Transverse colon (tissue), 4 donors: ENCODE measurements around the gene ZDHHC3. TPM values are rescaled to one million over a fixed set of nuclear protein-coding genes. Genes with fewer than 3 reads are reported as not detected.

ENCODE experiments used
- DNase-seq: peaks from one replicate; pipeline ENCODE4 v3.0.0-alpha.2; 2019
- H3K27ac ChIP-seq, 4 donors: fragments of 200-600 bp; sonication (generic); 2 replicates each; pipeline ENCODE4 v1.5.1; 2016 to 2018; ENCODE audit warnings: inconsistent platforms in 4 of 4
- H3K27me3 ChIP-seq: fragments of 200-600 bp; sonication (generic); 2 replicates; pipeline ENCODE4 v1.5.1; 2017; ENCODE audit warnings: inconsistent platforms
- H3K36me3 ChIP-seq, 4 donors: fragments of 200-600 bp; sonication (generic); 2 replicates each; pipeline ENCODE4 v1.5.1; 2017 to 2019; ENCODE audit warnings: inconsistent platforms in 4 of 4
- H3K4me1 ChIP-seq, 4 donors: fragments of 200-600 bp; sonication (generic); 2 replicates each; pipeline ENCODE4 v1.5.1; 2017 to 2020; ENCODE audit warnings: inconsistent platforms in 4 of 4
- H3K4me3 ChIP-seq, 4 donors: fragments of 200-600 bp; sonication (generic); 1 replicate in 1 of 4; 2 replicates in 3 of 4; pipeline versions ENCODE4 v1.5.1 to v1.6.1; 2017 to 2019; ENCODE audit warnings: inconsistent platforms in 4 of 4
- H3K9me3 ChIP-seq, 2 donors: fragments of 200-600 bp; sonication (generic); 2 replicates each; pipeline ENCODE4 v1.5.1; 2017 to 2019; ENCODE audit warnings: inconsistent platforms in 2 of 2
- CTCF ChIP-seq, 5 experiments: fragments of 200-600 bp in 3 of 5; fragments of 450-650 bp in 2 of 5; sonication (generic) in 3 of 5; IDR thresholded peaks; 1 replicate in 2 of 5; 2 replicates in 3 of 5; pipeline ENCODE4 v1.5.1; 2016 to 2017; ENCODE audit warnings: antibody characterized with exemption in 5 of 5, inconsistent platforms in 3 of 5, mild to moderate bottlenecking in 2 of 5, moderate library complexity in 1 of 5
- EP300 ChIP-seq: sonication (generic); formaldehyde crosslinking; IDR thresholded peaks from one replicate; pipeline ENCODE4 v1.6.1; 2017; ENCODE audit warnings: antibody characterized with exemption, low read depth
- POLR2A ChIP-seq: fragments of 450-650 bp; IDR thresholded peaks from one replicate; pipeline ENCODE4 v1.6.1; 2016; ENCODE audit warnings: antibody characterized with exemption, mild to moderate bottlenecking, moderate library complexity
- POLR2AphosphoS5 ChIP-seq, 3 donors: sonication (generic); formaldehyde crosslinking; IDR thresholded peaks; one replicate each; pipeline ENCODE4 v1.6.1; 2016; ENCODE audit warnings: antibody characterized with exemption in 3 of 3
- WGBS, 2 donors: methylation state at CpG; one replicate each; pipeline ENCODE4 v1.1.5; 2018; ENCODE audit warnings: low coverage in 1 of 2; 5-methylcytosine and 5-hydroxymethylcytosine counted together
- in situ Hi-C, 4 donors: fragments of 200-750 bp; cut with MboI; loops; one replicate each; pipeline versions ENCODE4 v1.15.0 to v1.15.1; 2017; ENCODE audit warnings: low sequenced_read_pairs in 3 of 4, low pct_ligation_motif_present in 1 of 4, low pct_unique_long_range_greater_than_20kb in 1 of 4
- intact Hi-C: fragments of 100-400 bp; cut with DNase I; formaldehyde crosslinking; loops from one replicate; pipeline ENCODE4 v1.15.1; 2023; ENCODE audit warnings: low total_unique reads
- total RNA-seq, 4 donors: library from RNA; depleted of rRNA; stranded (reverse); fragments of >200 nt; gene quantifications; one replicate each; pipeline ENCODE4 v1.1.0, GENCODE V29; 2016

Gene ZDHHC3
- total RNA-seq, 4 donors from 2014 or later: 142 to 258 (median 170) TPM

- H3K27me3 ChIP-seq: peaks cover 18% of the 10 kb centered on the region
- intact Hi-C loops (no loop called here), in situ Hi-C loops (loop anchor here in 2 of 4 donors (10.0 to 25.0 kb wide), 2 partner anchors 363 to 365 kb away; no protein-coding TSS in a partner anchor)
- no peak overlapping the region for H3K4me3 ChIP-seq
- TF ChIP-seq POLR2A (no peak), POLR2AphosphoS5 (IDR thresholded peaks at IDR 0.05) (no peak), EP300 (no peak), CTCF (IDR thresholded peaks at IDR 0.05) (no peak)
- no peaks in the 10 kb centered on the region for H3K9me3 ChIP-seq
- H3K4me1 ChIP-seq: no peaks in the 10 kb centered on the region
- no peak for DNase-seq
- 63% methylated on average over 13 of the region's 13 CpGs; no CpG with 5 or more reads in 1 of the 2 donors for WGBS, 2 donors
- no peaks in the 10 kb centered on the region for H3K36me3 ChIP-seq
- no peak overlapping the region for H3K27ac ChIP-seq
Observed at GRCh38 chr3:44899683-44900367, 76.1 kb downstream of the ZDHHC3 start.

GRCh38 chr3:44896440-44896839 is 79.5 kb downstream of the ZDHHC3 start:
- DNase-seq: no peak
- Histone ChIP-seq H3K36me3 (no peaks in the 10 kb centered on the region), H3K4me3 (no peak overlapping the region), H3K4me1 (no peaks in the 10 kb centered on the region), H3K27ac (no peak overlapping the region), H3K27me3 (peaks cover 13% of the 10 kb centered on the region), H3K9me3 (no peaks in the 10 kb centered on the region)
- in situ Hi-C loops (no loop called here), intact Hi-C loops (no loop called here)
- TF ChIP-seq POLR2A: no peak
- no peak for TF ChIP-seq CTCF (IDR thresholded peaks at IDR 0.05)
- no peak for TF ChIP-seq EP300
- TF ChIP-seq POLR2AphosphoS5 (IDR thresholded peaks at IDR 0.05): no peak
- 73% methylated on average over 2 of the region's 2 CpGs; no CpG with 5 or more reads in 1 of the 2 donors for WGBS, 2 donors

- Histone ChIP-seq H3K9me3 (no peaks in the 10 kb centered on the region), H3K4me1 (no peaks in the 10 kb centered on the region), H3K27me3 (peaks cover 11% of the 10 kb centered on the region), H3K27ac (no peak overlapping the region), H3K36me3 (no peaks in the 10 kb centered on the region), H3K4me3 (no peak overlapping the region)
- 50 to 69% methylated on average over 2 to 5 of the region's 5 CpGs for WGBS, 2 donors
- in situ Hi-C loops: no loop called here
- TF ChIP-seq POLR2AphosphoS5 (IDR thresholded peaks at IDR 0.05) (no peak), EP300 (no peak), POLR2A (no peak), CTCF (IDR thresholded peaks at IDR 0.05) (no peak)
- no peak for DNase-seq
- intact Hi-C loops: no loop called here
Observed at GRCh38 chr3:44894485-44894884, 81.5 kb downstream of the ZDHHC3 start.

GRCh38 chr3:44893097-44893496 is 82.9 kb downstream of the ZDHHC3 start:
- no peaks in the 10 kb centered on the region for H3K9me3 ChIP-seq
- 40 to 56% methylated on average over 1 to 2 of the region's 2 CpGs for WGBS, 2 donors
- no peaks in the 10 kb centered on the region for H3K36me3 ChIP-seq
- no peak overlapping the region for H3K4me3 ChIP-seq
- H3K27me3 ChIP-seq: no peaks in the 10 kb centered on the region
- H3K27ac ChIP-seq: no peak overlapping the region
- in situ Hi-C loops: no loop called here
- H3K4me1 ChIP-seq: no peaks in the 10 kb centered on the region
- no peak for DNase-seq
- TF ChIP-seq POLR2A: no peak
- no peak for TF ChIP-seq EP300
- TF ChIP-seq POLR2AphosphoS5 (IDR thresholded peaks at IDR 0.05): no peak
- no peak for TF ChIP-seq CTCF (IDR thresholded peaks at IDR 0.05)
- intact Hi-C loops: no loop called here
